Transverse colon (tissue), 4 donors: ENCODE measurements around the gene ASCC2.

ENCODE experiments used
- CTCF ChIP-seq, 5 experiments: fragments of 200-600 bp in 3 of 5; fragments of 450-650 bp in 2 of 5; sonication (generic) in 3 of 5; IDR thresholded peaks; 1 replicate in 2 of 5; 2 replicates in 3 of 5; pipeline ENCODE4 v1.5.1; 2016 to 2017; ENCODE audit warnings: antibody characterized with exemption in 5 of 5, inconsistent platforms in 3 of 5, mild to moderate bottlenecking in 2 of 5, moderate library complexity in 1 of 5
- POLR2AphosphoS5 ChIP-seq, 3 donors: sonication (generic); formaldehyde crosslinking; IDR thresholded peaks; one replicate each; pipeline ENCODE4 v1.6.1; 2016; ENCODE audit warnings: antibody characterized with exemption in 3 of 3

- TF ChIP-seq CTCF (IDR thresholded peaks at IDR 0.05) (no peak), POLR2AphosphoS5 (IDR thresholded peaks at IDR 0.05) (no peak)
Measured at GRCh38 chr22:29817724-29818123, 20.4 kb downstream of the ASCC2 start.
